ENCODE measurements around the gene HAPSTR1.

- TF ChIP-seq POLR2A (IDR thresholded peaks at IDR 0.05) (no peak), CTCF (IDR thresholded peaks at IDR 0.05) (no peak)
Measured at GRCh38 chr16:9042533-9042932, 48.9 kb upstream of the HAPSTR1 start.

All from right lobe of liver (tissue), 4 donors.